Measurements from ENCODE around the gene ARFGEF2. TPM values are rescaled to one million over a fixed set of nuclear protein-coding genes. Genes with fewer than 3 reads are reported as not detected.

The ARFGEF2 gene
- total and polyA plus RNA-seq, 2 of the 8 experiments (the other 6 are each of a cell fraction or from before 2014, with no cell fraction given) = 8.1 to 21.8 TPM

DNA sequence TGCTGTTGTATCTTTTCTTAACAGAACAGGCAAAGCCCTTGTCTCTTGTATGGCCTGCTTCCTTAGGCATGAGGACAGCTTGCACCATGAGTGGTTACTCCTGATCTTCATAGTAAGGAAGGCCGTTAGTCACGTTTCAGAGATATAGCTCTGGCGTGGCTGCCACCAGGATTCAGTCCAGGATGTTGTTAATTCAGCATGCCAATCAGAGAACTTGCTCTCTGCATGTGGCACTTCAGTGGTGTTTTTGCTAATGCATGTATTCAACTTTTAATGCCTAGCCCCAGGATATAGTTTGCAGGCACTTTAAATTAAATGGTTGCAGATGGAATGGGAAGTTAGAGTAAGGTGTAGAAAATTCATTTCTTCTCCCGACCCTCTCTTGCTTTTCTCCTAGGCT lies 20.0 kb downstream of the ARFGEF2 start (continued):
- TF ChIP-seq GTF2F1 (IDR thresholded peaks at IDR 0.05; ENCODE audit: borderline replicate concordance, low read depth, low read length) (no peak), EGR1 (IDR thresholded peaks at IDR 0.05; ENCODE audit: borderline replicate concordance, low read depth, low read length) (no peak), TEAD4 (IDR thresholded peaks at IDR 0.05; ENCODE audit: low read depth, low read length) (no peak), KDM1A (IDR thresholded peaks at IDR 0.05; ENCODE audit: borderline replicate concordance, low read length) (no peak)

Measured in H1 (cell line).